Measurements from ENCODE around the gene AMBRA1.
A peak's percentile ranks its signal among the peaks of the same experiment; 100 is the strongest.

Gene AMBRA1

DNA sequence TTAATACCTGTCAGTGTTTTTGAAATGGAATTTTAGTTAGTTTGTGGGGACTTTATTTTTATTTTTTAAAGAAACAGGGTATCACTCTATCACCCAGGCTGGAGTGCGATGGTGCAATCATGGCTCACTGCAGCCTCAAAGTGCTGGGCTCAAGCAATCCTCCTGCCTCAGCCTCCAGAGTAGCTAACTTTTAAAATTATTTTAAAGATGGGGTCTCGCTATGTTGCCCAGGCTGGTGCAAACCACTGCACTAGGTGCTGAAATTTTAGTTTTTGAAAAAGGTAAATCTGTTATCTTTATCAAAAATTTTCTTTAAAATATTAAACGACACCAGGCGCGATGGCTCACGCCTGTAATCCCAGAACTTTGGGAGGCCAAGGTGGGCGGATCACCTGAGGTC, 42.6 kb downstream of the AMBRA1 start:
- TF ChIP-seq, protein P1, sequence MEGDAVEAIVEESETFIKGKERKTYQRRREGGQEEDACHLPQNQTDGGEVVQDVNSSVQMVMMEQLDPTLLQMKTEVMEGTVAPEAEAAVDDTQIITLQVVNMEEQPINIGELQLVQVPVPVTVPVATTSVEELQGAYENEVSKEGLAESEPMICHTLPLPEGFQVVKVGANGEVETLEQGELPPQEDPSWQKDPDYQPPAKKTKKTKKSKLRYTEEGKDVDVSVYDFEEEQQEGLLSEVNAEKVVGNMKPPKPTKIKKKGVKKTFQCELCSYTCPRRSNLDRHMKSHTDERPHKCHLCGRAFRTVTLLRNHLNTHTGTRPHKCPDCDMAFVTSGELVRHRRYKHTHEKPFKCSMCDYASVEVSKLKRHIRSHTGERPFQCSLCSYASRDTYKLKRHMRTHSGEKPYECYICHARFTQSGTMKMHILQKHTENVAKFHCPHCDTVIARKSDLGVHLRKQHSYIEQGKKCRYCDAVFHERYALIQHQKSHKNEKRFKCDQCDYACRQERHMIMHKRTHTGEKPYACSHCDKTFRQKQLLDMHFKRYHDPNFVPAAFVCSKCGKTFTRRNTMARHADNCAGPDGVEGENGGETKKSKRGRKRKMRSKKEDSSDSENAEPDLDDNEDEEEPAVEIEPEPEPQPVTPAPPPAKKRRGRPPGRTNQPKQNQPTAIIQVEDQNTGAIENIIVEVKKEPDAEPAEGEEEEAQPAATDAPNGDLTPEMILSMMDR (IDR thresholded peaks at IDR 0.05; ENCODE audit: insufficient read depth, low read depth, low read length, missing control alignments): no peak
- H3K4me3 ChIP-seq (ENCODE audit: low read depth, low read length): no peak overlapping the region
- DNase-seq (ENCODE audit: low read depth): no peak

DNA sequence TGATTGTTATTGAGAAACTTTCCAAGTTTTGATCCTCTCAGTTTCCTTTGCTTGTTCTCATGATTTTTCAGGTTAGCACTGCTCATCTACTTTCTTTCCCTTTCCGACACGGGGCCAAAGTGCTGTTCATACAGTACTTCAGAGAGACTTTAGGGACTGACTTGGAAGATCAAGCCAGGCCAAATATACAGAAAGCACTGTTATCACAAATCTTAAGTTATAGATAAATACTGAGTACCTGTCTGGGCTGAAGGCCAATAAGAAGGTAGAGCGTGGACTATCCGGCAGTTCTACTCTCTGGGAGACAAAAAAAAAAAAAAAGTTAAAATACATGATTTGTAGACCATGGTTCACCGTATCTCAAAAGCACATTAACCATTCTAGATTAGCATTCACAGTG, 46.2 kb downstream of the AMBRA1 start:
- H3K4me3 ChIP-seq (ENCODE audit: low read depth, low read length): no peak overlapping the region
- DNase-seq (ENCODE audit: low read depth): no peak
- TF ChIP-seq, protein P1 (IDR thresholded peaks at IDR 0.05; ENCODE audit: insufficient read depth, low read depth, low read length, missing control alignments): no peak

DNA sequence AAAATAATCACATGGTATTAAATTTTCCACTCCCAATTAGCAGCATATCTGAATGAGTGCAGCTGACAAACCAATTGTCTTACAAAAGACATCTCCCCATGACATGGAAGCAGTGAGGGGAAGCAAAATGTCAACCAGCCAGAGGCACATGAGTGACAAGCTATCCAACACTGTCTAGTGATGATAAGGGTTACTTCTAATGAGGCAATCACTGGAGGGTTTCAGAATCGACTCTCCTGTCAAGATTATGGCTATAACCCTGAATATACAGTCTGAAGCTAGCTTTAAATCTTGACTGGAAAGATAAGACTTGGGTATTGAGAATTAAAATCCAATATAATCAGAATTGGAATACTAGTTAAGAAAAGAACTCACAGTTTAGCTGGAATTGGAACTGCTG, 50.3 kb downstream of the AMBRA1 start:
- TF ChIP-seq, protein P1 (IDR thresholded peaks at IDR 0.05; ENCODE audit: insufficient read depth, low read depth, low read length, missing control alignments): no peak
- DNase-seq (ENCODE audit: low read depth): no peak
- no peak overlapping the region for H3K4me3 ChIP-seq (ENCODE audit: low read depth, low read length)

DNA sequence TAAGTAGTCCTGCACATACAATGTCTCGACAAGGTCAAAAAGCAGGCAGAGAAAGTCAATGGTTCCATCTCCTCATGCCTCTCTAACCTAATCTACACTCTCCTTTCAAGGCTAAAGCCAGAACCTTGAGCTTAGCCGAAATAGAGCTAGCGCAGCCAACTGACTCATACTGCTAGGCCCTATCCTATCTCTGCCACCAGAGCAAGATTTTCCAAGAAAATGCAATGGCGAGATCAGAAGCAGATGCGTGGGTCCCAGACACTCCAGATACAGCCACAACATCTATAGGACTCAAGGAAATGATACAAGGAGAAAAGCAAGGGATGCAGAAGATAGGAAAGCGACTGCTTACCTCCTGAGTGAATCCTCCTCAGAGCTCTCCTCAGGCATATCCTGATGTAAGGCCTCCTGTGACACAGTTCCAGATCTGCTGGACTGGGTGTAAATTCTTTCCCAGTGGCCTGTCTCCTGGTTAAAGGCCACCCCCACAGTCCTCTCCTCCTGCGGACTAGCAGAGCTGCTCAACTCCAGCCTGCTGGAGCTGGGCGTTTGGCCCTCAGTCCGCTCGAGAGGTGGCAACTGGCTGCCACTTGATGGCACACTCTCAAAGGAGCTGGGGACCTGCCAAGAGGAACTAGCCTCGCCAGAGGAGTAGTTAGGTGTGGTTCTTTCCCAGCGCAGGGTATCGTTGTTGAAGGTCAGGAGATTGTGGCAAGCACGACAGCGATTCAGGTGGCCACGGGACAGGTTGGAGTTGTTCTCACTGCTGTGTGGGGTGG, 52.0 kb downstream of the AMBRA1 start:
- DNase-seq (ENCODE audit: low read depth): no peak
- TF ChIP-seq, protein P1 (IDR thresholded peaks at IDR 0.05; ENCODE audit: insufficient read depth, low read depth, low read length, missing control alignments): no peak
- H3K4me3 ChIP-seq (ENCODE audit: low read depth, low read length): no peak overlapping the region

DNA sequence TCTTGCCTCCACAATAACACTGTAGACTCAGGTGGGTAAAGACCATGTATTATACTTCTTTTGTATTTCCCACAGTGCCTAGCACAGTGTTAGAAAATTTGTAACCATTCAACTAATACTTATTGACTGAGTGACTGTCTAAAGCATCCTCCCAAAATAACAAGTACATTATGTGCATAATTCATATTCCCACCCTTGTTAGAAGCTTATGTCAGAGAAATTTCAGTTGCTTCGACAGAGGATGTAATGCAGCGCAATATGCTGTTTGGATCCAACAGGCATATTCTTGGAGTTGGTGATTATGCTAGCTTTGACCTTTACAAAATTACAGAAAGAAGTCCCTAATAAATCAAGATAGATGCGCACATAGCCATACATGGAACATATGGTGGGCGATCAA, 53.0 kb downstream of the AMBRA1 start:
- DNase-seq (ENCODE audit: low read depth): no peak
- TF ChIP-seq, protein P1 (IDR thresholded peaks at IDR 0.05; ENCODE audit: insufficient read depth, low read depth, low read length, missing control alignments): no peak
- H3K4me3 ChIP-seq (ENCODE audit: low read depth, low read length): no peak overlapping the region

DNA sequence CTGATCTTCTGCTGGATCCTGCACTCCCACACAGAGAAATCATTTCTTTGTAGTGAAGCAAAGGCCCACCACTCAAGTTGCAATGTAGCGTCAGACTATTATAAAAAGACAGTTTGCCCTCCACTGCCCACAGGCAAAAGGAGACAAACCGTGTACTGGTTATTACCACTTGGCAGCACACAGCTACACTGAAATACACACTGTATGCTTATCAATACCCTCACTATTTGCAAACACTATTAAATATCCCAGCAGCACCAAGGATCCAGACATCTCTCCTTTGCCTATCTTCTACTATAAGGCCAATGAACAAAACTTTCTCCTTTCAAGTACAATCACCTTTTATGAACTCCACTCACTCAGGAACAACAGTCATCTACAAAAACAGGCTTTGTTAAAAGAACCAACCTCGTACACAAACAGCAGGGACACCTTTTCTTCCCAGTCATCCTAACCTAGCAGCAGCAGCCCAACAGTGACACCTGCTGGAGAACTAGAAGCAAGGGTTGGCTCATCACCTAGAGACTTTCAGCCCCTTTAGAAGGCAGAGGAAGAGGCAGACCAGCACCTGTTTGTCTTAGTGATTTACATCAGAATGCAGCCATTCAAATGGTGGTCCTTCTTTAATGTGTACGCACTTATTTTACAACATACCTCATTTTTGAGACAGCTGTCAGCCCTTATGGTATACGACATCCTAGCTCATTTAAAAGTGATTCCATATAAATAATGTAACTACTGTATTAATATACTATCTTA, 56.1 kb downstream of the AMBRA1 start:
- H3K4me3 ChIP-seq (ENCODE audit: low read depth, low read length): no peak overlapping the region
- TF ChIP-seq, protein P1 (IDR thresholded peaks at IDR 0.05; ENCODE audit: insufficient read depth, low read depth, low read length, missing control alignments): peak; percentile 94
- DNase-seq (ENCODE audit: low read depth): peak; percentile 81

All from GM12865 (cell line).